OCI-LY3 (cell line): ENCODE data around the gene UBE2QL1.

Experiments used
- H2AFZ ChIP-seq: fragments of 200-600, 300-600 bp; shearing (Covaris generic); 2 replicates; pipeline ENCODE4 v1.6.0; 2014; ENCODE audit warnings: antibody characterized with exemption, low read depth, low read length
- H3K27ac ChIP-seq: fragments of 200-600, 300-600 bp; sonication (generic); 2 replicates; pipeline ENCODE4 v1.5.1; 2014; ENCODE audit warnings: mild to moderate bottlenecking, low read length, moderate library complexity, mixed read lengths
- H3K27me3 ChIP-seq: fragments of 200-600, 300-600 bp; sonication (generic); 2 replicates; pipeline ENCODE4 v1.6.1; 2014; ENCODE audit warnings: low read depth, low read length, mixed read lengths
- H3K36me3 ChIP-seq: fragments of 200-600, 300-600 bp; sonication (generic); replicated peaks from 2 replicates; pipeline ENCODE3; 2014; ENCODE audit warnings: low read depth, low read length, mixed read lengths
- H3K4me1 ChIP-seq: fragments of 300-600, 200-600 bp; sonication (generic); 2 replicates; pipeline ENCODE4 v1.6.1; 2014; ENCODE audit warnings: low read length, mixed read lengths
- H3K4me2 ChIP-seq: fragments of 200-600, 300-600 bp; sonication (generic); 2 replicates; pipeline ENCODE4 v1.6.1; 2014; ENCODE audit warnings: low read length, mixed read lengths
- H3K4me3 ChIP-seq: fragments of 300-600, 200-600 bp; sonication (generic); 2 replicates; pipeline ENCODE4 v1.5.1; 2014; ENCODE audit warnings: antibody characterized with exemption, mild to moderate bottlenecking, low read length, moderate library complexity
- H3K79me2 ChIP-seq: fragments of 300-600, 200-600 bp; shearing (Covaris generic); 2 replicates; pipeline ENCODE4 v1.6.1; 2014; ENCODE audit warnings: mild to moderate bottlenecking, low read length, mixed read lengths
- H3K9ac ChIP-seq: fragments of 300-600, 200-600 bp; shearing (Covaris generic); 2 replicates; pipeline ENCODE4 v1.6.0; 2014; ENCODE audit warnings: mild to moderate bottlenecking, low read length, moderate library complexity
- H3K9me3 ChIP-seq: fragments of 200-600, 300-600 bp; shearing (Covaris generic); 2 replicates; pipeline ENCODE4 v1.6.1; 2014; ENCODE audit warnings: low read length, mixed read lengths; ENCODE audit not compliant: insufficient read depth
- H4K20me1 ChIP-seq: fragments of 200-600, 300-600 bp; sonication (generic); 2 replicates; pipeline ENCODE4 v1.6.1; 2016; ENCODE audit warnings: low read length, mixed read lengths; ENCODE audit not compliant: insufficient read depth
- CTCF ChIP-seq: fragments of 200-600, 300-600 bp; sonication (generic); IDR thresholded peaks from 2 replicates; pipeline ENCODE4 v1.5.1; 2014; ENCODE audit warnings: antibody characterized with exemption, low read length, low read depth
- EZH2phosphoT487 ChIP-seq: fragments of 200-600 bp; shearing (Covaris generic); IDR thresholded peaks from 2 replicates; pipeline ENCODE4 v1.6.1; 2018; ENCODE audit warnings: antibody characterized with exemption, mixed run types, low read depth

The UBE2QL1 gene

GRCh38 chr5:6423327-6424109, 25.1 kb upstream of the UBE2QL1 start:
- H3K4me2 ChIP-seq, result no peak overlapping the region
- H3K9ac ChIP-seq, result no peak overlapping the region
- no peaks in the 10 kb centered on the region for H3K36me3 ChIP-seq
- H3K9me3 ChIP-seq, result no peaks in the 10 kb centered on the region
- no peaks in the 10 kb centered on the region for H3K79me2 ChIP-seq
- no peak overlapping the region for H2AFZ ChIP-seq
- H3K4me1 ChIP-seq, result no peaks in the 10 kb centered on the region
- H3K4me3 ChIP-seq, result no peak overlapping the region
- no peak overlapping the region for H3K27ac ChIP-seq
- TF ChIP-seq EZH2phosphoT487 (no peak), CTCF (no peak)
- H3K27me3 ChIP-seq, result no peaks in the 10 kb centered on the region
- H4K20me1 ChIP-seq, result no peaks in the 10 kb centered on the region

- Histone ChIP-seq H3K9ac (no peak overlapping the region), H3K4me2 (no peak overlapping the region)
Measured at GRCh38 chr5:6424110-6424659, 24.5 kb upstream of the UBE2QL1 start.

GRCh38 chr5:6424700-6425099, 24.0 kb upstream of the UBE2QL1 start:
- H3K4me3 ChIP-seq, result no peak overlapping the region
- TF ChIP-seq CTCF (no peak), EZH2phosphoT487 (no peak)
- no peak overlapping the region for H3K4me2 ChIP-seq
- no peak overlapping the region for H3K27ac ChIP-seq
- no peaks in the 10 kb centered on the region for H4K20me1 ChIP-seq
- no peak overlapping the region for H2AFZ ChIP-seq
- H3K27me3 ChIP-seq, result no peaks in the 10 kb centered on the region
- no peak overlapping the region for H3K9ac ChIP-seq
- no peaks in the 10 kb centered on the region for H3K79me2 ChIP-seq
- no peaks in the 10 kb centered on the region for H3K4me1 ChIP-seq
- no peaks in the 10 kb centered on the region for H3K9me3 ChIP-seq
- no peaks in the 10 kb centered on the region for H3K36me3 ChIP-seq

More at GRCh38 chr5:6424110-6424659, 24.5 kb upstream of the UBE2QL1 start:
- no peaks in the 10 kb centered on the region for H3K9me3 ChIP-seq
- no peaks in the 10 kb centered on the region for H3K27me3 ChIP-seq
- H3K36me3 ChIP-seq, result no peaks in the 10 kb centered on the region
- H4K20me1 ChIP-seq, result no peaks in the 10 kb centered on the region
- TF ChIP-seq EZH2phosphoT487 (no peak), CTCF (no peak)
- H3K4me3 ChIP-seq, result no peak overlapping the region
- H3K4me1 ChIP-seq, result no peaks in the 10 kb centered on the region
- no peaks in the 10 kb centered on the region for H3K79me2 ChIP-seq
- H3K27ac ChIP-seq, result no peak overlapping the region
- H2AFZ ChIP-seq, result no peak overlapping the region

- Histone ChIP-seq H3K9me3 (no peaks in the 10 kb centered on the region), H3K4me2 (no peak overlapping the region), H3K27ac (no peak overlapping the region), H3K4me3 (no peak overlapping the region), H3K36me3 (no peaks in the 10 kb centered on the region), H4K20me1 (no peaks in the 10 kb centered on the region), H3K79me2 (no peaks in the 10 kb centered on the region), H3K27me3 (no peaks in the 10 kb centered on the region), H3K4me1 (no peaks in the 10 kb centered on the region), H3K9ac (no peak overlapping the region), H2AFZ (no peak overlapping the region)
- TF ChIP-seq EZH2phosphoT487, result no peak
- TF ChIP-seq CTCF, result no peak
Measured at GRCh38 chr5:6427694-6428093, 21.0 kb upstream of the UBE2QL1 start.
